A549 (cell line): Measurements from ENCODE around the gene NTHL1. TPM values are rescaled to one million over a fixed set of nuclear protein-coding genes. Genes with fewer than 3 reads are reported as not detected.
A peak's percentile ranks its signal among the peaks of the same experiment; 100 is the strongest.

Source experiments
- ATAC-seq, 2 experiments: fragments of 200-7000 bp in 1 of 2; fragments of >200 bp in 1 of 2; cut with Nextera tagmentation in 1 of 2; cut with Tn5 transposase in 1 of 2; 3 replicates each; pipeline versions ENCODE4 v1.8.0 to v1.9.1; 2018 to 2020; ENCODE audit warnings: mild to moderate bottlenecking in 1 of 2, moderate library complexity in 1 of 2
- CTCF ChIA-PET: fragments of 300-600 bp; sonication (Branson Sonifier 250); formaldehyde crosslinking; extraction: SDS; loops from one replicate; lab custom pipeline; 2021; ENCODE audit warnings: antibody characterized with exemption, inconsistent platforms; lab: Yijun Ruan, JAX
- POLR2A ChIA-PET: fragments of 350-600 bp; formaldehyde crosslinking; extraction: SDS; loops from one replicate; lab custom pipeline; 2021; ENCODE audit warnings: antibody characterized with exemption, inconsistent platforms; lab: Yijun Ruan, JAX
- DNase-seq, 2 experiments: peaks; one replicate each; pipeline versions ENCODE4 v3.0.0 to v3.0.0-alpha.2; 2011 to 2016; ENCODE audit warnings: low read depth in 1 of 2, low spot score in 1 of 2
- FAIRE-seq: peaks from 2 replicates; lab custom pipeline; 2011; peaks lifted over from hg19 to GRCh38; lab: Jason Lieb, UNC
- H3K27ac ChIP-seq, 2 experiments: fragments of >200 bp; sonication (Bioruptor Twin); formaldehyde crosslinking; 3 replicates each; pipeline ENCODE4 v1.5.1; 2016 to 2017
- H3K4me1 ChIP-seq: fragments of >200 bp; sonication (Bioruptor Twin); formaldehyde crosslinking; 3 replicates; pipeline ENCODE4 v1.6.1; 2016
- H3K4me2 ChIP-seq: fragments of >200 bp; sonication (Bioruptor Twin); formaldehyde crosslinking; 3 replicates; pipeline ENCODE4 v1.6.1; 2016
- H3K4me3 ChIP-seq: fragments of >200 bp; sonication (Bioruptor Twin); formaldehyde crosslinking; 3 replicates; pipeline ENCODE4 v1.5.1; 2016
- H3K9me3 ChIP-seq: fragments of >200 bp; sonication (Bioruptor Twin); formaldehyde crosslinking; 3 replicates; pipeline ENCODE4 v1.6.1; 2016
- CBX8 ChIP-seq: fragments of 200-600 bp; sonication (generic); IDR thresholded peaks from 2 replicates; pipeline ENCODE4 v1.6.1; 2016
- CHD4 ChIP-seq: fragments of 200-600 bp; sonication (generic); IDR thresholded peaks from 2 replicates; pipeline ENCODE4 v1.6.1; 2016; ENCODE audit warnings: antibody characterized with exemption, mild to moderate bottlenecking, borderline replicate concordance
- EHMT2 ChIP-seq: fragments of 200-600 bp; sonication (generic); IDR thresholded peaks from 2 replicates; pipeline ENCODE4 v1.6.1; 2016; ENCODE audit warnings: antibody characterized with exemption, low read depth, mild to moderate bottlenecking, moderate library complexity
- ESRRA ChIP-seq: fragments of 150-350 bp; IDR thresholded peaks from 2 replicates; pipeline ENCODE4 v1.6.1; 2014; ENCODE audit warnings: mild to moderate bottlenecking, low read length, borderline replicate concordance
- GATA3 ChIP-seq: IDR thresholded peaks from 2 replicates; pipeline ENCODE4 v1.6.1; 2012; ENCODE audit warnings: borderline replicate concordance
- HEYL ChIP-seq: fragments of 250-450 bp; sonication (Bioruptor Pico); IDR thresholded peaks from 2 replicates; pipeline ENCODE4 v1.8.0; 2021; ENCODE audit warnings: mild to moderate bottlenecking, moderate library complexity
- JUN ChIP-seq, 2 experiments: fragments of >200 bp; sonication (Bioruptor Twin); formaldehyde crosslinking; IDR thresholded peaks; 2 replicates in 1 of 2; 3 replicates in 1 of 2; pipeline ENCODE4 v1.6.1; 2016 to 2017
- JUNB ChIP-seq: fragments of >200 bp; sonication (Bioruptor Twin); formaldehyde crosslinking; IDR thresholded peaks from 2 replicates; pipeline ENCODE4 v1.6.1; 2016
- MYC ChIP-seq: IDR thresholded peaks from 2 replicates; pipeline ENCODE4 v1.6.1; 2012; ENCODE audit warnings: mild to moderate bottlenecking, inconsistent platforms, low read length, improper control_type of control experiment, borderline replicate concordance
- RFX5 ChIP-seq: fragments of 450-650 bp; IDR thresholded peaks from 2 replicates; pipeline ENCODE4 v1.7.1; 2014; ENCODE audit warnings: antibody characterized with exemption, mild to moderate bottlenecking, moderate library complexity
- RNF2 ChIP-seq: fragments of 200-600 bp; sonication (generic); IDR thresholded peaks from 2 replicates; pipeline ENCODE4 v1.6.1; 2016; ENCODE audit warnings: low read depth, mild to moderate bottlenecking, antibody characterized with exemption, moderate library complexity, borderline replicate concordance
- TP53 ChIP-seq: fragments of 250-450 bp; sonication (Bioruptor Pico); IDR thresholded peaks from 2 replicates; pipeline ENCODE4 v1.5.0; 2021; ENCODE audit warnings: mild to moderate bottlenecking, moderate library complexity
- ZFP36 ChIP-seq: fragments of 450-650 bp; IDR thresholded peaks from 2 replicates; pipeline ENCODE4 v1.6.1; 2014; ENCODE audit warnings: borderline replicate concordance; ENCODE audit not compliant: partially characterized antibody
- ZNF302 ChIP-seq: fragments of 250-450 bp; sonication (Bioruptor Pico); IDR thresholded peaks from 2 replicates; pipeline ENCODE4 v1.9.0; 2021; ENCODE audit warnings: inconsistent platforms, mild to moderate bottlenecking, moderate library complexity
- WGBS: methylation state at CpG from one replicate; pipeline ENCODE4 v1.1.6; 2017; ENCODE audit errors: missing lambda C conversion rate; 5-methylcytosine and 5-hydroxymethylcytosine counted together
- polyA plus RNA-seq, 4 experiments: library from polyadenylated mRNA; depleted of rRNA in 3 of 4; stranded (reverse); fragments of >200 nt; fragmentation: RNase III in 1 of 4; extraction: RNeasy Plus Mini Kit Qiagen cat#74134 plus additional on column Dnase treatment in 1 of 4; gene quantifications; 2 replicates in 3 of 4; 3 replicates in 1 of 4; pipeline ENCODE4 v1.2.3, GENCODE V29; 2011 to 2017
- TF ChIP-seq, protein P1 (sequence below): IDR thresholded peaks from 2 replicates; pipeline ENCODE4 v1.6.1; 2012
- TF ChIP-seq, protein P2 (sequence below): fragments of >200 bp; sonication (Bioruptor Twin); formaldehyde crosslinking; IDR thresholded peaks from 3 replicates; pipeline ENCODE4 v1.6.1; 2016
- TF ChIP-seq, protein P3 (sequence below): IDR thresholded peaks from 2 replicates; pipeline ENCODE4 v1.6.1; 2012; ENCODE audit warnings: low read depth, borderline replicate concordance
- TF ChIP-seq, protein P4 (sequence below): fragments of 450-650 bp; IDR thresholded peaks from 2 replicates; pipeline ENCODE4 v1.6.1; 2014; ENCODE audit warnings: antibody characterized with exemption
- TF ChIP-seq, protein P5 (sequence below): fragments of 250-450 bp; sonication (Bioruptor Pico); IDR thresholded peaks from 2 replicates; pipeline ENCODE4 v1.5.0; 2020; ENCODE audit warnings: low read depth, mild to moderate bottlenecking, moderate library complexity
- TF ChIP-seq, protein P6 (sequence below): fragments of >200 bp; sonication (Bioruptor Twin); formaldehyde crosslinking; IDR thresholded peaks from 3 replicates; pipeline ENCODE4 v1.5.1; 2016

Gene NTHL1
- polyA plus RNA-seq, 2 of the 4 experiments (the other 2 are of a cell fraction) = 28.8 to 42.3 TPM

DNA sequence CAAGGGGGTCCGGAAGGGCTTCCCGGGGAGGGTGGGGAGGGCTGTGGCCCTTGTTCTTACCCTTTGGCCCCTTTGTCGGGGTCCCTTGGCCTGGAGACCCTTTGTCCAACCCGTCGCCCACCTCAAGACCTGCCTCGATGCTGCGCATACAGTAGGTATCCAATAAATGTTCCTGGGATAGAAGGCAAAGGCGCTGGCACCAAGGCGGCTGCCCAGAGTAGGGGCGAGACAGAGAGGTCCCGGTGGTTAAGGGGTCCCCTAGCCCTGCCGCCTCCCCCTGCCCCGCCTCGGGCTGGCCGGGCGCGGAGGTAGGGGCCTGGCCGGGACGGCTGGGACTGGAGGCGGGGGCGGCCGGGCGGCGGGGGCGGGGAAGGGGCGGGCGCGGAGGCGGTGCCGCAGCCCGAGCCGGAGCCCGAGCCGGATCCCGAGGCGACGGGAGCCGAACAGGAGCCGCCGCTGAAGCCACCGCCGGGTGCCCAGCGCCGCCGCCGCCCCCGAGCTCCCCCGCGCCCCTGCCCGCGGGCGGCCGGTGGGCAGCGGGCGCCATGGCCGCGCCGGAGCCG lies 21.1 kb downstream of the NTHL1 start, which contains the start of gene NHERF2:
NHERF2 (plus strand) TSS at position 442 of the 563 bp plus-strand sequence; CDS start at position 546, 104 bp downstream.
- DNase-seq = no peak
- POLR2A ChIA-PET = interaction anchor here (0.6 to 1.4 kb wide), 2 partner anchors 14 to 129 kb away, joined by 3 to 8 read pairs; partner anchors contain the start of gene TRAF7
- H3K9me3 ChIP-seq = no peaks in the 10 kb centered on the region
- H3K4me1 ChIP-seq = peaks cover 34% of the 10 kb centered on the region
- H3K4me3 ChIP-seq = peak within 1 kb of the TSS; percentile 82
- peak within 1 kb of the TSS; percentile 81 to 88 for H3K27ac ChIP-seq
- TF ChIP-seq, protein P1, sequence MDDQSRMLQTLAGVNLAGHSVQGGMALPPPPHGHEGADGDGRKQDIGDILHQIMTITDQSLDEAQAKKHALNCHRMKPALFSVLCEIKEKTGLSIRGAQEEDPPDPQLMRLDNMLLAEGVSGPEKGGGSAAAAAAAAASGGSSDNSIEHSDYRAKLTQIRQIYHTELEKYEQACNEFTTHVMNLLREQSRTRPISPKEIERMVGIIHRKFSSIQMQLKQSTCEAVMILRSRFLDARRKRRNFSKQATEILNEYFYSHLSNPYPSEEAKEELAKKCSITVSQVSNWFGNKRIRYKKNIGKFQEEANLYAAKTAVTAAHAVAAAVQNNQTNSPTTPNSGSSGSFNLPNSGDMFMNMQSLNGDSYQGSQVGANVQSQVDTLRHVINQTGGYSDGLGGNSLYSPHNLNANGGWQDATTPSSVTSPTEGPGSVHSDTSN = no peak
- no peak for TF ChIP-seq JUNB
- TF ChIP-seq, protein P2, sequence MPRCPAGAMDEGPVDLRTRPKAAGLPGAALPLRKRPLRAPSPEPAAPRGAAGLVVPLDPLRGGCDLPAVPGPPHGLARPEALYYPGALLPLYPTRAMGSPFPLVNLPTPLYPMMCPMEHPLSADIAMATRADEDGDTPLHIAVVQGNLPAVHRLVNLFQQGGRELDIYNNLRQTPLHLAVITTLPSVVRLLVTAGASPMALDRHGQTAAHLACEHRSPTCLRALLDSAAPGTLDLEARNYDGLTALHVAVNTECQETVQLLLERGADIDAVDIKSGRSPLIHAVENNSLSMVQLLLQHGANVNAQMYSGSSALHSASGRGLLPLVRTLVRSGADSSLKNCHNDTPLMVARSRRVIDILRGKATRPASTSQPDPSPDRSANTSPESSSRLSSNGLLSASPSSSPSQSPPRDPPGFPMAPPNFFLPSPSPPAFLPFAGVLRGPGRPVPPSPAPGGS = 0 out of 3 replicates have a peak, but pooled peaks have one; percentile 36
- TF ChIP-seq, protein P3, sequence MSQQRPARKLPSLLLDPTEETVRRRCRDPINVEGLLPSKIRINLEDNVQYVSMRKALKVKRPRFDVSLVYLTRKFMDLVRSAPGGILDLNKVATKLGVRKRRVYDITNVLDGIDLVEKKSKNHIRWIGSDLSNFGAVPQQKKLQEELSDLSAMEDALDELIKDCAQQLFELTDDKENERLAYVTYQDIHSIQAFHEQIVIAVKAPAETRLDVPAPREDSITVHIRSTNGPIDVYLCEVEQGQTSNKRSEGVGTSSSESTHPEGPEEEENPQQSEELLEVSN = no peak
- 0 out of 5 replicates have a peak, but pooled peaks of 1 of the 2 experiments have one; percentile 28 for TF ChIP-seq JUN (IDR thresholded peaks at IDR 0.05)
- no peak for FAIRE-seq
- 36% methylated on average over 9 of the region's 59 CpGs for WGBS
- H3K4me2 ChIP-seq = peak within 1 kb of the TSS; percentile 97
- ATAC-seq = peak; percentile 7 to 31; a peak in 3 of 6 replicates
- CTCF ChIA-PET = interaction anchor here (0.6 to 7.8 kb wide), 4 partner anchors 10 to 112 kb away, joined by 3 to 117 read pairs (median 6); partner anchors contain the start of gene PKD1

DNA sequence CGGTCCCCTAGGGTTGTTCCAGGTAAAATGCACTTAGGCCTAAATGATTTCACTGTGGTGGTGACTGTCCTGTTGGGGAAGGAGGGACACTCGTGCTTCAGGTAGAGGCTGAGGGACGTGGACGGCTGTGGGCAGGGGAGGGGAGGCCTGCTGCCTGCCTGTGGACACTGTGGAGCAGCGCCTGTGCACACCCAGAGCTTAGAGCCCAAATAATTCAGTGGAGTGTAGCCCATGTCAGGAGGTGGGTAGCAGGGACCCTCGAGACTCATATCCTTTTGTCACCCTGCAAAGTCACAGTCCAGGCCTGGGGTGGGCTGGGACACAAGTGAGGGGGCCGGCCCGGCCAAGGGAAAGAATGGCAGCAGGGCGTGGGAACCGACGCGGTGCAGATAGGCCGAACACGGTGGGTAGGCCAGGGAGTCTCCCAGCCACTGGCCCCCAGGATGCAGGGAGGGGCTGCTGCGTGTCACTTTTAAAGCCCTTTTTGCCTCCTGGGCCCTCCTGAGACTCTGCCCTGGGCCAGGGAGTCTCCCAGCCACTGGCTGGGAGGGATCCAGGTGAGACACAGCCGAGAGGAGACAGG lies 21.7 kb downstream of the NTHL1 start:
- Histone ChIP-seq H3K9me3 (no peaks in the 10 kb centered on the region), H3K4me1 (peaks cover 34% of the 10 kb centered on the region), H3K27ac (peak overlapping the region; percentile 81 to 88), H3K4me3 (peak overlapping the region; percentile 82), H3K4me2 (peak overlapping the region; percentile 97)
- no peak for DNase-seq
- WGBS = 83% methylated on average over 15 of the region's 16 CpGs
- POLR2A ChIA-PET = no interaction called here
- FAIRE-seq = no peak
- no peak for ATAC-seq
- TF ChIP-seq CHD4 = no peak
- TF ChIP-seq, protein P3 = no peak
- TF ChIP-seq HEYL (CRISPR knock-in tag) = no peak
- TF ChIP-seq, protein P4, sequence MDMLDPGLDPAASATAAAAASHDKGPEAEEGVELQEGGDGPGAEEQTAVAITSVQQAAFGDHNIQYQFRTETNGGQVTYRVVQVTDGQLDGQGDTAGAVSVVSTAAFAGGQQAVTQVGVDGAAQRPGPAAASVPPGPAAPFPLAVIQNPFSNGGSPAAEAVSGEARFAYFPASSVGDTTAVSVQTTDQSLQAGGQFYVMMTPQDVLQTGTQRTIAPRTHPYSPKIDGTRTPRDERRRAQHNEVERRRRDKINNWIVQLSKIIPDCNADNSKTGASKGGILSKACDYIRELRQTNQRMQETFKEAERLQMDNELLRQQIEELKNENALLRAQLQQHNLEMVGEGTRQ = no peak
- TF ChIP-seq JUNB = no peak
- no peak for TF ChIP-seq ESRRA
- TF ChIP-seq, protein P5, sequence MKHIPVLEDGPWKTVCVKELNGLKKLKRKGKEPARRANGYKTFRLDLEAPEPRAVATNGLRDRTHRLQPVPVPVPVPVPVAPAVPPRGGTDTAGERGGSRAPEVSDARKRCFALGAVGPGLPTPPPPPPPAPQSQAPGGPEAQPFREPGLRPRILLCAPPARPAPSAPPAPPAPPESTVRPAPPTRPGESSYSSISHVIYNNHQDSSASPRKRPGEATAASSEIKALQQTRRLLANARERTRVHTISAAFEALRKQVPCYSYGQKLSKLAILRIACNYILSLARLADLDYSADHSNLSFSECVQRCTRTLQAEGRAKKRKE (CRISPR knock-in tag) = no peak
- TF ChIP-seq CBX8 = no peak
- TF ChIP-seq ZFP36 = no peak
- TF ChIP-seq, protein P6, sequence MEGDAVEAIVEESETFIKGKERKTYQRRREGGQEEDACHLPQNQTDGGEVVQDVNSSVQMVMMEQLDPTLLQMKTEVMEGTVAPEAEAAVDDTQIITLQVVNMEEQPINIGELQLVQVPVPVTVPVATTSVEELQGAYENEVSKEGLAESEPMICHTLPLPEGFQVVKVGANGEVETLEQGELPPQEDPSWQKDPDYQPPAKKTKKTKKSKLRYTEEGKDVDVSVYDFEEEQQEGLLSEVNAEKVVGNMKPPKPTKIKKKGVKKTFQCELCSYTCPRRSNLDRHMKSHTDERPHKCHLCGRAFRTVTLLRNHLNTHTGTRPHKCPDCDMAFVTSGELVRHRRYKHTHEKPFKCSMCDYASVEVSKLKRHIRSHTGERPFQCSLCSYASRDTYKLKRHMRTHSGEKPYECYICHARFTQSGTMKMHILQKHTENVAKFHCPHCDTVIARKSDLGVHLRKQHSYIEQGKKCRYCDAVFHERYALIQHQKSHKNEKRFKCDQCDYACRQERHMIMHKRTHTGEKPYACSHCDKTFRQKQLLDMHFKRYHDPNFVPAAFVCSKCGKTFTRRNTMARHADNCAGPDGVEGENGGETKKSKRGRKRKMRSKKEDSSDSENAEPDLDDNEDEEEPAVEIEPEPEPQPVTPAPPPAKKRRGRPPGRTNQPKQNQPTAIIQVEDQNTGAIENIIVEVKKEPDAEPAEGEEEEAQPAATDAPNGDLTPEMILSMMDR = no peak
- no peak for TF ChIP-seq RNF2
- no peak for TF ChIP-seq RFX5
- no peak for TF ChIP-seq ZNF302
- TF ChIP-seq EHMT2 = no peak
- no peak for TF ChIP-seq TP53 (CRISPR knock-in tag)
- no peak for TF ChIP-seq GATA3
- no peak for TF ChIP-seq MYC
- CTCF ChIA-PET = interaction anchor here (0.6 to 7.8 kb wide), 7 partner anchors 10 to 425 kb away, joined by 3 to 117 read pairs (median 4); partner anchors contain the start of genes ECI1 and PKD1
